ENCODE measurements around the gene WASF2. TPM values are rescaled to one million over a fixed set of nuclear protein-coding genes. Genes with fewer than 3 reads are reported as not detected.

WASF2 gene
- total RNA-seq, 1 experiment from 2014 or later, result 65.9 TPM

- peaks cover 44 to 54% of the 10 kb centered on the region in 2 experiments for H3K4me1 Mint-ChIP-seq
- TF ChIP-seq, protein P1, sequence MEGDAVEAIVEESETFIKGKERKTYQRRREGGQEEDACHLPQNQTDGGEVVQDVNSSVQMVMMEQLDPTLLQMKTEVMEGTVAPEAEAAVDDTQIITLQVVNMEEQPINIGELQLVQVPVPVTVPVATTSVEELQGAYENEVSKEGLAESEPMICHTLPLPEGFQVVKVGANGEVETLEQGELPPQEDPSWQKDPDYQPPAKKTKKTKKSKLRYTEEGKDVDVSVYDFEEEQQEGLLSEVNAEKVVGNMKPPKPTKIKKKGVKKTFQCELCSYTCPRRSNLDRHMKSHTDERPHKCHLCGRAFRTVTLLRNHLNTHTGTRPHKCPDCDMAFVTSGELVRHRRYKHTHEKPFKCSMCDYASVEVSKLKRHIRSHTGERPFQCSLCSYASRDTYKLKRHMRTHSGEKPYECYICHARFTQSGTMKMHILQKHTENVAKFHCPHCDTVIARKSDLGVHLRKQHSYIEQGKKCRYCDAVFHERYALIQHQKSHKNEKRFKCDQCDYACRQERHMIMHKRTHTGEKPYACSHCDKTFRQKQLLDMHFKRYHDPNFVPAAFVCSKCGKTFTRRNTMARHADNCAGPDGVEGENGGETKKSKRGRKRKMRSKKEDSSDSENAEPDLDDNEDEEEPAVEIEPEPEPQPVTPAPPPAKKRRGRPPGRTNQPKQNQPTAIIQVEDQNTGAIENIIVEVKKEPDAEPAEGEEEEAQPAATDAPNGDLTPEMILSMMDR (conservative IDR thresholded peaks at IDR 0.05), result peak; percentile 97
These were observed 94.3 kb downstream of the WASF2 start for GRCh38 chr1:27395441-27396195.

More at GRCh38 chr1:27395441-27396195, 94.3 kb downstream of the WASF2 start:
- Histone ChIP-seq H3K27ac (ENCODE audit: insufficient read length, low read depth, low read length) (no peak overlapping the region), H4K20me1 (ENCODE audit: control insufficient read depth, insufficient read depth, insufficient read length) (no peaks in the 10 kb centered on the region), H3K79me2 (ENCODE audit: insufficient read depth, low read length) (no peaks in the 10 kb centered on the region), H3T11ph (ENCODE audit: low read length) (no peak overlapping the region), H3K4me1 (ENCODE audit: insufficient read depth, low read length) (peaks cover 2% of the 10 kb centered on the region), H2AK5ac (ENCODE audit: insufficient read length, low read length) (no peak overlapping the region), H4K5ac (ENCODE audit: insufficient read length, low read depth, low read length) (no peak overlapping the region), H4K8ac (replicated peaks; ENCODE audit: insufficient read length, low read depth, low read length) (no peak overlapping the region), H3K27me3 (ENCODE audit: insufficient read depth, low read length) (no peaks in the 10 kb centered on the region), H3K4ac (ENCODE audit: low read depth, low read length) (no peak overlapping the region), H4K91ac (ENCODE audit: insufficient read length, low read depth, low read length) (no peak overlapping the region), H3K4me2 (ENCODE audit: insufficient read depth, insufficient read length, low read length) (no peak overlapping the region), H2BK20ac (ENCODE audit: low read depth, low read length, poor library complexity, severe bottlenecking) (no peak overlapping the region), H2BK5ac (ENCODE audit: insufficient read length, low read length) (no peak overlapping the region), H2BK120ac (ENCODE audit: low read depth, low read length, poor library complexity, severe bottlenecking) (no peak overlapping the region), H3K14ac (ENCODE audit: insufficient read depth, low read length) (no peak overlapping the region), H3K18ac (ENCODE audit: insufficient read length, low read depth, low read length) (no peak overlapping the region), H3K23me2 (ENCODE audit: insufficient read length, low read depth, low read length, poor library complexity, severe bottlenecking) (peaks cover 4% of the 10 kb centered on the region), H3K79me1 (ENCODE audit: insufficient read depth, low read depth, low read length, poor library complexity, severe bottlenecking) (no peaks in the 10 kb centered on the region), H3K56ac (ENCODE audit: insufficient read length, low read depth, low read length) (no peak overlapping the region), H3K23ac (ENCODE audit: insufficient read length, low read depth, low read length) (no peak overlapping the region), H3K9ac (ENCODE audit: extremely low read depth, insufficient read length, low read length) (no peak overlapping the region), H3K9me3 (ENCODE audit: control insufficient read depth, low read depth, low read length) (no peaks in the 10 kb centered on the region), H2BK12ac (ENCODE audit: insufficient read length, low read depth, low read length) (no peak overlapping the region), H2AFZ (ENCODE audit: low read length) (no peak overlapping the region), H2BK15ac (ENCODE audit: low read depth, low read length) (no peak overlapping the region)
- DNase-seq, result peak; percentile 89
- no CpG with 5 or more reads among the region's 10 CpGs for WGBS (ENCODE audit: extremely low coverage, insufficient read length, low lambda C conversion rate)
- Mint-ChIP-seq H3K27ac (no peak overlapping the region), H3K9me3 (no peaks in the 10 kb centered on the region; a peak in 2 of 5 replicates), H3K36me3 (ENCODE audit: insufficient read depth in 1 of 3, low read depth in 3 of 3) (peaks cover 0 to 4% (median 3%) of the 10 kb centered on the region in 3 experiments; a peak in 2 of 7 replicates), H3K27me3 (ENCODE audit: low read depth) (no peaks in the 10 kb centered on the region; the same call in none of the 2 replicates), H3K4me3 (peak overlapping the region in 1 of 2 experiments; percentile 21; a peak in 1 of 5 replicates)
